Measurements from ENCODE around the gene SUMO3.

SUMO3 gene

DNA sequence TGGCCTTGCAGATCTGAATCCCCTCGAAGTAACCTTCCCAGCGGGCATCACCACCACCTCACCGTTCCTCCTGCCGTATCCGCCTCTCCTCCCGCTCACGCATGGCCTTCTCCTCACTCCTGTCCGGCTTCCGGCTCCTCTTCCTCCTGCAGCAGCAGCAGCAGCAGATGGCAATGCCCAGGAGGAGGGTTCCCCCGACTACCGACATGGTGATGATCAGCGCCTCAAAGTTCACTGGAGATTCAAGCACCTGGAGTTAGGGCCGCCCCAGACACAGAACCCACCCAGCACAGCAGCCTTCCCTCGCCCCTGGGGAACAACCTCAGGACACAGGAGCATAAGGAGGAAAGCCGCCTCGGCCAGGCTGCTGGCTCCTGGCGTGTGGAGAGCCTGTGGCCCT lies 38.3 kb upstream of the SUMO3 start:
- Histone ChIP-seq H3K36me3 (ENCODE audit: low read depth) (peaks cover 87% of the 10 kb centered on the region), H3K4me1 (ENCODE audit: insufficient read depth, poor library complexity, severe bottlenecking) (no peaks in the 10 kb centered on the region), H3K9me3 (ENCODE audit: severe bottlenecking) (no peaks in the 10 kb centered on the region), H3K27ac (ENCODE audit: poor library complexity, severe bottlenecking) (no peak overlapping the region), H3K4me3 (ENCODE audit: severe bottlenecking) (no peak overlapping the region), H3K27me3 (ENCODE audit: insufficient read depth, poor library complexity, severe bottlenecking) (no peaks in the 10 kb centered on the region)
- ATAC-seq (ENCODE audit: low read depth): no peak
- TF ChIP-seq, protein P1, sequence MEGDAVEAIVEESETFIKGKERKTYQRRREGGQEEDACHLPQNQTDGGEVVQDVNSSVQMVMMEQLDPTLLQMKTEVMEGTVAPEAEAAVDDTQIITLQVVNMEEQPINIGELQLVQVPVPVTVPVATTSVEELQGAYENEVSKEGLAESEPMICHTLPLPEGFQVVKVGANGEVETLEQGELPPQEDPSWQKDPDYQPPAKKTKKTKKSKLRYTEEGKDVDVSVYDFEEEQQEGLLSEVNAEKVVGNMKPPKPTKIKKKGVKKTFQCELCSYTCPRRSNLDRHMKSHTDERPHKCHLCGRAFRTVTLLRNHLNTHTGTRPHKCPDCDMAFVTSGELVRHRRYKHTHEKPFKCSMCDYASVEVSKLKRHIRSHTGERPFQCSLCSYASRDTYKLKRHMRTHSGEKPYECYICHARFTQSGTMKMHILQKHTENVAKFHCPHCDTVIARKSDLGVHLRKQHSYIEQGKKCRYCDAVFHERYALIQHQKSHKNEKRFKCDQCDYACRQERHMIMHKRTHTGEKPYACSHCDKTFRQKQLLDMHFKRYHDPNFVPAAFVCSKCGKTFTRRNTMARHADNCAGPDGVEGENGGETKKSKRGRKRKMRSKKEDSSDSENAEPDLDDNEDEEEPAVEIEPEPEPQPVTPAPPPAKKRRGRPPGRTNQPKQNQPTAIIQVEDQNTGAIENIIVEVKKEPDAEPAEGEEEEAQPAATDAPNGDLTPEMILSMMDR (IDR thresholded peaks at IDR 0.05; ENCODE audit: poor library complexity, severe bottlenecking): no peak
- no peak for DNase-seq (ENCODE audit: low spot score)

DNA sequence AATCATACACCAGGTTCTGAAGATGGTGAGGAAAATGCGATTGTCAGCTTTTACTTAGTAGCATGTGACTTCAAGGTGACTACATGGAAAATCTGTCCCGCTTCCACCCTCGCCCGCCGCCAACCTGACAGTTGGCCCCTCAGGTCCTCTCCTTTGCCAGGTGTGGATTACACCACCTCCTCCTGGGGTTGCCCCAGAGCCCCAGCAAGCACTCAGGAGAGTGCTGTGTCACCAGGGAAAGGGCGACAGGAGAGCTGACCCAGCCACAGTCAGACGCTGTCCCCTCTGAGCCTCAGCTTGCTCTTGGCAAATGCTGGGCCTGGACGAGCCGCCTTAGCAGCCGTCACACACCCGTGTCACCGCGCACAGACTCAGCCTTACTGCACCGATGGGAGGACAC lies 37.7 kb upstream of the SUMO3 start:
- no peak overlapping the region for H3K27ac ChIP-seq (ENCODE audit: poor library complexity, severe bottlenecking)

DNA sequence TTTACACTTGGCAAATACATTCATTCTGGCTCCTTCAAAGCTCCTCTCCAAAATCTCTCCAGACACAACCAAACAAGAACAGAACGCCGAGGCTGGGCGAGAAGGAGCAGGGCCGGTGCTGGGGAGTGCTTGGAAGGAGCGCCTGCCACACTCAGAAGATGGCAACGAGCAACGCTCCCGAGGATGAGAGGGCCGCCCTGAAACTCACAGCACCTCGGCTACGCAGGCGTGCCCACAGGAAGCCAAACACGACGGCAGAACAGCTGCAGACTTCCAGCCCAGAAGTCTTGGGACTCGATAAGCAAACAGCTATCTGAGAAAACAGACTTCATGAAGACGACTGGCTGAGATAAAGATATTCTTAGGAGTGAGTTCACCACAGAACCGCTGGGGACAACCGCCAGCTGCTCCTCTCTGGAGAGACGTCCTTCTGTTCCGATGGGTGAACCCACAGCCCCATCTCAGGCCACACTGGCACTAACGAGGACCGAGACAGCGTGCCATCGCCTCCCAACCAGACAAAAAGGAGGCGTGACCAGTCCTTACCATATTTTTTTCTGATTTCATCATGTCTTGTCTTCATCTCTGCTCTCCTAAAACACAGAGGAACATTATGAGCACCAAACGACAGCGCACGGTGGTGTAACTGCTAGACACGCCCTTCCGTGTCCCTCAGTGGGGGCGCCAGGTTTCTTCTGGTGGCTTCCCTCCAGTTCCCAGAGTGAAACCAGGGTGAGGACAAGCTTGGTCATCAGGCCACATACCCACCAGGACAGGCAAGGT lies 37.0 kb upstream of the SUMO3 start:
- Histone ChIP-seq H3K27me3 (ENCODE audit: insufficient read depth, poor library complexity, severe bottlenecking) (no peaks in the 10 kb centered on the region), H3K9me3 (ENCODE audit: severe bottlenecking) (no peaks in the 10 kb centered on the region), H3K27ac (ENCODE audit: poor library complexity, severe bottlenecking) (no peak overlapping the region), H3K4me3 (ENCODE audit: severe bottlenecking) (no peak overlapping the region), H3K4me1 (ENCODE audit: insufficient read depth, poor library complexity, severe bottlenecking) (no peaks in the 10 kb centered on the region), H3K36me3 (ENCODE audit: low read depth) (peaks cover 91% of the 10 kb centered on the region)
- DNase-seq (ENCODE audit: low spot score) (no peak), ATAC-seq (ENCODE audit: low read depth) (no peak)
- TF ChIP-seq, protein P1 (IDR thresholded peaks at IDR 0.05; ENCODE audit: poor library complexity, severe bottlenecking): no peak

More for the DNA sequence above, 37.7 kb upstream of the SUMO3 start:
- Histone ChIP-seq H3K4me1 (ENCODE audit: insufficient read depth, poor library complexity, severe bottlenecking) (no peaks in the 10 kb centered on the region), H3K4me3 (ENCODE audit: severe bottlenecking) (no peak overlapping the region), H3K9me3 (ENCODE audit: severe bottlenecking) (no peaks in the 10 kb centered on the region), H3K27me3 (ENCODE audit: insufficient read depth, poor library complexity, severe bottlenecking) (no peaks in the 10 kb centered on the region), H3K36me3 (ENCODE audit: low read depth) (peaks cover 89% of the 10 kb centered on the region)
- DNase-seq (ENCODE audit: low spot score): no peak
- TF ChIP-seq, protein P1 (IDR thresholded peaks at IDR 0.05; ENCODE audit: poor library complexity, severe bottlenecking): no peak
- no peak for ATAC-seq (ENCODE audit: low read depth)

DNA sequence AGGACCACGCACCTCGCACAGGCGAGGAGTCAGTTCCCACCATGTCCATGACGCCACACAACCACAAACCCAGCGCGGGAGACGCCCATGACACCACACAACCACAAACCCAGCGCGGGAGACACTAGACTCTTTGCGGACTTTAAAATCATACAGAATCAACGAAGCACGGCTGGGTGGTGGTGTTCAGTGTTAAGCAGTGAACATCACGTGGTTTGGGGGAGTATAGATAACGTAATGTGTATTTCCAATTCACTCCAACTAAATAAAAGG lies 36.5 kb upstream of the SUMO3 start:
- H3K9me3 ChIP-seq (ENCODE audit: severe bottlenecking): no peaks in the 10 kb centered on the region
- H3K4me3 ChIP-seq (ENCODE audit: severe bottlenecking): no peak overlapping the region
- TF ChIP-seq, protein P1 (IDR thresholded peaks at IDR 0.05; ENCODE audit: poor library complexity, severe bottlenecking): no peak
- no peaks in the 10 kb centered on the region for H3K4me1 ChIP-seq (ENCODE audit: insufficient read depth, poor library complexity, severe bottlenecking)
- ATAC-seq (ENCODE audit: low read depth): no peak
- H3K36me3 ChIP-seq (ENCODE audit: low read depth): peaks cover 91% of the 10 kb centered on the region
- no peak overlapping the region for H3K27ac ChIP-seq (ENCODE audit: poor library complexity, severe bottlenecking)
- H3K27me3 ChIP-seq (ENCODE audit: insufficient read depth, poor library complexity, severe bottlenecking): no peaks in the 10 kb centered on the region
- no peak for DNase-seq (ENCODE audit: low spot score)

DNA sequence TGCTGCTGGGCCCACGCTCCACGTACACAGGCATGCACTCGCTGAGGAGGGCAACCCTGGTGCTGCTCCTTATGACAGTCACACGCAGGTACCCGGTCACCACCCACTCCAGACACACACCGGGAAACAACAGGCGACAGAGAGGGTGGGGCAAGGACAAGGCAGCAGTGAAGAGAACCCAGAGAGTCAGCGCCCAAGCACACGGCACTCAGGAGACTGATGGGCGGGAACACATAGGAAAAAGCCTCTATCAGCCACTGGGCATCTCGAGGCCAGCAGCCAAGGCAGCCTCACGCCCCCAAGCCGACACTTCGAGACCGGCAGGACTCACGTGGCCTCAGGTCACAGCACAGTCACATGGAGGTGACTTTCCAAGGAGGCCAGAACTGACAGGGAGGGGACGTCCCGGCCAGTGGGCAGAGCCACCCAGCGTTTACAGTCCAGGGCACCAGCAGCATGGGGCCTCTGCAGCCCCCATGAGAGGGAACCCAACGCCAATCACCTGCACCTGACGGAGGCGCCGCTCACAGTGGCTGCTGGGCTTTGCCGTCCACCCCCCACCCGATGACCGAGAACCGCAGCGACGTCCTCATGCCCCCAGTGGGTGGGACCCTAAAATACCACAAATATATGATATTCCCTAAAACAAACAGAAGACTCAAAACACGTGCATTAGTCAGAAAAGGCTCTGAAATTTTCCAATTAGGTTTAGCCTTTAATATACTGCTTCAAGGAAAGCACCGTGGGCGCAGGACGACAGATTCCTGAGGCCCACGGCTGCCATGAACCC lies 35.9 kb upstream of the SUMO3 start:
- H3K4me3 ChIP-seq (ENCODE audit: severe bottlenecking): no peak overlapping the region
- TF ChIP-seq, protein P1 (IDR thresholded peaks at IDR 0.05; ENCODE audit: poor library complexity, severe bottlenecking): no peak
- no peaks in the 10 kb centered on the region for H3K27me3 ChIP-seq (ENCODE audit: insufficient read depth, poor library complexity, severe bottlenecking)
- no peaks in the 10 kb centered on the region for H3K4me1 ChIP-seq (ENCODE audit: insufficient read depth, poor library complexity, severe bottlenecking)
- H3K27ac ChIP-seq (ENCODE audit: poor library complexity, severe bottlenecking): no peak overlapping the region
- no peak for ATAC-seq (ENCODE audit: low read depth)
- DNase-seq (ENCODE audit: low spot score): no peak
- H3K36me3 ChIP-seq (ENCODE audit: low read depth): peaks cover 91% of the 10 kb centered on the region
- no peaks in the 10 kb centered on the region for H3K9me3 ChIP-seq (ENCODE audit: severe bottlenecking)
